CD4-positive, alpha-beta T cell treated with Interleukin-6 for 4 hours (primary cell): Measurements from ENCODE around the gene KRTAP10-12.

ENCODE experiments used
- DNase-seq: peaks from one replicate; pipeline ENCODE4 v3.0.0-alpha.2; 2020; ENCODE audit warnings: mixed read lengths

The KRTAP10-12 gene

GRCh38 chr21:44699502-44700001, 2.6 kb downstream of the KRTAP10-12 start:
- no peak for DNase-seq

- DNase-seq: no peak
Measured at GRCh38 chr21:44700101-44701022, 3.4 kb downstream of the KRTAP10-12 start.

GRCh38 chr21:44701023-44701400, 4.0 kb downstream of the KRTAP10-12 start:
- no peak for DNase-seq

GRCh38 chr21:44701541-44701940, 4.6 kb downstream of the KRTAP10-12 start:
- DNase-seq: no peak

- no peak for DNase-seq
Measured at GRCh38 chr21:44702111-44702972, 5.4 kb downstream of the KRTAP10-12 start.

- DNase-seq: no peak
Measured at GRCh38 chr21:44702973-44703730, 6.2 kb downstream of the KRTAP10-12 start.

GRCh38 chr21:44703731-44704635, 7.0 kb downstream of the KRTAP10-12 start:
- DNase-seq: no peak

GRCh38 chr21:44704636-44705001, 7.6 kb downstream of the KRTAP10-12 start:
- DNase-seq: no peak

GRCh38 chr21:44706026-44706705, 9.2 kb downstream of the KRTAP10-12 start:
- DNase-seq: no peak

GRCh38 chr21:44706706-44707581, 10.0 kb downstream of the KRTAP10-12 start:
- DNase-seq: no peak

- DNase-seq: no peak
Measured at GRCh38 chr21:44708213-44708865, 11.4 kb downstream of the KRTAP10-12 start.

- DNase-seq: no peak
Measured at GRCh38 chr21:44708866-44709425, 12.0 kb downstream of the KRTAP10-12 start.

- DNase-seq: peak; percentile 38
Measured at GRCh38 chr21:44709426-44710293, 12.7 kb downstream of the KRTAP10-12 start.

- no peak for DNase-seq
Measured at GRCh38 chr21:44710294-44710665, 13.3 kb downstream of the KRTAP10-12 start.

- no peak for DNase-seq
Measured at GRCh38 chr21:44710756-44711326, 13.9 kb downstream of the KRTAP10-12 start.

GRCh38 chr21:44711327-44712202, 14.6 kb downstream of the KRTAP10-12 start, which contains the start of gene TSPEAR:
TSS of gene TSPEAR (minus strand) at chr21:44711572. CDS start at chr21:44711514, 58 bp downstream.
- no peak for DNase-seq
